GM18508 (cell line): ENCODE data around the gene COX7A2.
A peak's percentile ranks its signal among the peaks of the same experiment; 100 is the strongest.

ENCODE experiments used
- ATAC-seq: cut with Tn5 transposase; IDR thresholded peaks from one replicate; pipeline ENCODE4 v1.9.1; 2021; ENCODE audit warnings: moderate number of reproducible peaks; ENCODE audit not compliant: insufficient read depth, unreplicated experiment

Gene COX7A2, protein sequence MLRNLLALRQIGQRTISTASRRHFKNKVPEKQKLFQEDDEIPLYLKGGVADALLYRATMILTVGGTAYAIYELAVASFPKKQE

DNA sequence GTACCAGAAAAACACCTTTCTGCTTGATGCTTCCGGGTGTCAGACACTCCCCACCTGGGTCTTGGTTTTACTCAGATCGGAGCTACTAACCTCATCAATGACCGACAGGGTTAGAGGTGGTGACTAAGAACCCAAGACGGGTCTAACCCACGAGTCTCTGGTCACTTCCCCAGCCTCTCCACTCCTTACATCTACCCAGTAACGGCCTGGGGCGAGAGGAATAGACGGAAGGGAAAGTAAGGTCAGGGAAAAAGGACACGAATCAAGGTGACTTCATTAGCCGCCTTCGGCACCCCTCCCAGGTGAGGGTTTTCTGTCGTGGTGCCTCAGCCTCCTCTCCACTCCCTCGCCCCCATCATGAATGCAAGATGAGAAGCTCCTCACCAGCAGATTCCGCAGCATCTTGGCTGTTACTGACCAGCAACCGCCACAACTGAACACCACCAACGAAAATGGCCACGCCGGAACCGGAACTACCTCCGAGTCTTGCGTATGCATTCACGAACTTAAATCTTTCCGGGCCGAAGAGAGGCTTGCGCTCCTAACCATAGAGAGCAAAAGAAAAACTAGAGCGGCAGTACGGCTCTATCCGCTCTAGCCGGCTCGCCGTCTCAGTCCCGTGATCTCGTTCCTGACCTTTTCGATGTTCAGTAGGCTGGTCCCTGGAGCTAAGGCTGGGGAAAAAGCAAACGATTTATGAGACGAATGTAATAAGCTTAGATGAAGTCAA lies at the start of gene COX7A2:
TSS of gene COX7A2 (minus strand) at position 469 of the 730 bp plus-strand sequence. CDS start at position 402, 67 bp downstream.
- ATAC-seq: peak; percentile 89

GRCh38 chr6:75292555-75292954 lies 49.0 kb upstream of the COX7A2 start:
- no peak for ATAC-seq

GRCh38 chr6:75291744-75292143 lies 48.1 kb upstream of the COX7A2 start:
- no peak for ATAC-seq

DNA sequence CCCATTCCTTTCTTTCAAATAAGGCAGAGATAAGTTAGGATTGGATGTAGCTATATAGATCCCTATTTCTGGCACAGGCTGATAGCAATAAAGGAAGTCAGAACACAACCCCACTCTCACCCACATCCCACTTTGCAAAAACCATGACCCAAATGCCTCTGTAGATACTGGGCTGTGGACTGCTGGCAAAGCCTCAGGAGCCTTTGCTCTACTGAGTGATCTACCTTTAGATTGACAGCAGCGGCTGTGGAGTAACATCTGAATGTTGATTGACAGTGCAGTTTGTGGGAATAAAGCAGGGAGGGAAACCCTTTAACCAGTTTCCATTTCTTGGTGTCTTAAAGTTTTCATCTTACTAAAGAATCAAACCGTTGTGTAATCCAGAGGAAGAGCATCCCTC lies 47.7 kb upstream of the COX7A2 start:
- ATAC-seq: no peak

- no peak for ATAC-seq
Measured at GRCh38 chr6:75290136-75290945, 46.7 kb upstream of the COX7A2 start.

- ATAC-seq: no peak
Measured at GRCh38 chr6:75288023-75288422, 44.4 kb upstream of the COX7A2 start.

DNA sequence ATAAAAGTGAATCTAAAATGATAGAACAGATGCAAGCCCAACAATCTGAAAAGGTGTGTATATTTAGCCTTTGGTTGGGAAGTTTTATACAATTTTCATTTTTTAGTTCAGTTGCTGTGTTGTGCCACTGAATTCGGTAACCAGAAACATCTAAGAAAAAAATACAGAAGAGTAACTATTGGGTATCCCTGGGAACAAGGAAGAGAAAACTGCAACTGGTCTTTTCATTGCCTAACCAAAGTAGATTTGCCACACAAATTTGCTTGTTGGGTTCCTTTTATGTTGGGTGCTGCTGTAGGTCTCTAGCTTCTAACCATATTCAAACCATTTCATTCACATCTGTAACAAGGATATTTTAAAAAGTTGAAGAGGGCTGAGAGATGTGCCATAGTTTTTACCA lies 43.8 kb upstream of the COX7A2 start:
- no peak for ATAC-seq

GRCh38 chr6:75286955-75287354 lies 43.4 kb upstream of the COX7A2 start:
- ATAC-seq: no peak

- ATAC-seq: peak; percentile 5
Measured at GRCh38 chr6:75285283-75285639, 41.7 kb upstream of the COX7A2 start.

DNA sequence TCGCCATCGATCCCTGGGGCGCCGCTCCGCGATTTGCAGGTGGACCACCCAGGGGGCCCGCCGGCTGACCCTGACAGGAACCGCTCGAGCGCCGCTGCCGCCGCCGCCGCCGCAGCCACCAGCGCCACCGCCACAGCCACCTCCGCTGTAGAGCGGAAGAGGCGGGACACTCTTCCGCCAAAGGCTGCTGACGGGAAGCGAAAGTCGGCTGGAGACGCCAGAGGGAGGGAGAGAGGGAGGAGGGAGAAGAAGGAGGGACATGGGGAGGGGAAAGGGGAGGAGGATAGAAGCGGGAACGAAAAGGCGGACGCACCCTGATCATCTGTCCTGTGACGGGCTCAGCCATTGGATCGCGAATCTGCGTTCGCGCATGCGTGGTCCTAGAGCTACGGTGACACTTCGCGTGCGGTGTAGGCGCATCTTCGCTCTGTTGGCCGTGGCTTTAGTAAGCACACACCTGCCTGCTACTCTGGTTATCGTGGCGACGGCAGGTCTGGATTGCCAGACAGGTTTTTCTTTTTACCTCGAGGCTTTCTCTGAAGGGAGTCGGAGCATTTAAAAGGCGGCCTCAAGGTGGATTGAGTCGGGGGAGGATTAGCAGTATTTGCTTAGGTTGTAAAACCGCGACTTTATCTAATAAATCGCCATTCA lies 41.2 kb upstream of the COX7A2 start, which contains the start of gene TMEM30A:
TSS of gene TMEM30A (minus strand) at position 161 of the 651 bp plus-strand sequence. CDS start at position 7, 154 bp downstream.
- peak; percentile 83 for ATAC-seq

DNA sequence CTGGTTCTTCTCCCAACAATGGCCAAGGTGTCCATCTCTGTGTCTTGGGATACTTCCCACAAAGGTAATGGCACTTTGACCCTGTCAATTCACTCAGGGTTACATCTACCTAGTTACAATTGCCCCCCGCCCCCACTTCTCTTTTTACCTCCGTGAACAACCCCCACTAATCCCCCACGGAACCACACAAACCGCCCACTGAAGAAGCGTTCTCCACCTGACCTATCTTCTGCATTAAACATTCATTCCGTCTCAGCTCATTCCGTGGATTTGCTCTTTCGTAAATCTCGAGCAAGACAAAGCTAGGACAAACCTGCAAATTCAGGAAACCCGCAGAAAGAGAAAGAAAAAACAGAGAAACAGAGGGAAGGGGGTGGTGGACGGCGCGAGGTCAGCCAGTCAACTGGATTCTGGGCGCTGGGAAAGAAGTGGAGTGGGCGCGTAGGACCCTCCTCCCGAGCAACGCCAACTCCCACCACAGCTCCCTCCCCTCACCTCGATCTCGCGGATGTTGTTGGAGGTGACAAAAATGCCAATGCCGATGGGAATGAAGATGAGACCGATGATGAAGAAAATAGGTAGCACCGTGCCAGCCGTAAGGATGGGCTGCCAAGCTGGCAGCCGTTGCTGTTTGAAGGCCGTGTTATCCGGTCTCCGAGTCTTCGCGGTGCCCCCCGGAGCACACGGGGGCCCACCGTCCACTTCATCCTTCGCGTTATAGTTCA lies 40.5 kb upstream of the COX7A2 start:
- peak; percentile 5 for ATAC-seq

DNA sequence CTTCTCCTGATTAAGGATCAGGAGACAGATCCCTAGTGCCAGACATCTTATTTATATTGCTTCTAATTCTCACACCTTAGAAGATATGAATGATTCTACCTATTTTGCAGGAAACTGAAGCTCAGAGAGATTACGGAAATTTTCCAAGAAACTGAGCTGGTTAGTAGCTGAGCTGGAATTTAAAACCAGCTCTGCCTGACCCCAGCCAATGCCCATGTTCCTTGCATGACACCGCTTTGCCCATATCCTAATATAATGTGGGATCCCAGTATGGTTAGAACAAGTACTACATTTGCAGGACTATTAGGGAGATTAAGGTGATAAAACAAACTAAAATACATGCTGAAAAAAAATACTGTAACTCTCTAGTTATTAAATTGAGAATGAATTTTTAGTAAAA lies 39.1 kb upstream of the COX7A2 start:
- no peak for ATAC-seq

- ATAC-seq: no peak
Measured at GRCh38 chr6:75281653-75282052, 38.1 kb upstream of the COX7A2 start.

DNA sequence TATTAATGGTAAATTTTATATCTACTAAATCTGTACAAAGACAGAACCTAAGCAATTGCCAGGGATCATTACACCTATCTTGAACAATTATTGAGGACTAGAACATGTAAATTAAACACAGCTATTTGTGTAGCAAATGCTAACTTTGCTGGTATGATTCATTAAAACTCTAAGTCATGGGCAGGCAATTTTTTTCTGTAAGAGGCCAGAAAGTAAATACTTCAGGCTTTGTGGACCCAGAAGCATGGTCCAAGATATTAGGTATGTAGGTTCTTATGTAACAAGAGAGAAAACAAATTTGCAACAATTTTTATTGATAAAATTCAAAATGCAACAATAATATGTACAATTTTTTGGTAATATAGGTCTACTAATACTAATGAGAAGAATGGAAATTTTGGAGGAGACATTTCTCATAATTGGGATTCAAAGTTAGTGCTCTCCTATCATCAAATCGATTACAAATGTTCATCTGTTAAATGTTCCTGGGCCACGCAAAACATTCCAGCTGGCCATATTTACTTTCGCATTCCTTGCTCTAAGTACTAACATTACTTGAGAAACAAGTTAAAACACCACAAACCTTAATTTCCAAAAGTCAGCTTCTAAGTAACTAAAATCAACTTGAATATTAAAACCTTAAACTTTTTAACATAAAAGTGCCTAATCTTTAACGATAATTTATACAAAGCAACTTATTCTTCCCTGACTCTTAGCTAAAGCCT lies 36.7 kb upstream of the COX7A2 start:
- ATAC-seq: no peak

DNA sequence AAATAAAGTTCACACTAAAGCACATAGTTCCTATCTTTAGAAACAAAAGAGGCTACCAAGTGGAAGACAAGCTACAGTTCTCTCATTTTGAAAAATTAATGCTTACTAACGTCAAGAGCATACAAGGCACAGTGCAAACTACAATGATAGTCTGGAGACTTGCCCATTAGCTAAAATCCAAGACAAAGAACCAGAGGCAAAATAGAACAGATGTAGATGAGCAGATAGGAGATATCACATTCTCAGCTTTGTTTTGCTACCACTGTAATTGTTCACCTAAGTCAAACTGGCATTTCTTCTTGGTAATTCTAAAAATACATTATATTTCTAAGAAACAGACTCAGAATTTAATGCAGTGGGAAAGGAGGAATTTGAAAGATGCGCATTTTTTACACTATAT lies 35.8 kb upstream of the COX7A2 start:
- ATAC-seq: no peak

DNA sequence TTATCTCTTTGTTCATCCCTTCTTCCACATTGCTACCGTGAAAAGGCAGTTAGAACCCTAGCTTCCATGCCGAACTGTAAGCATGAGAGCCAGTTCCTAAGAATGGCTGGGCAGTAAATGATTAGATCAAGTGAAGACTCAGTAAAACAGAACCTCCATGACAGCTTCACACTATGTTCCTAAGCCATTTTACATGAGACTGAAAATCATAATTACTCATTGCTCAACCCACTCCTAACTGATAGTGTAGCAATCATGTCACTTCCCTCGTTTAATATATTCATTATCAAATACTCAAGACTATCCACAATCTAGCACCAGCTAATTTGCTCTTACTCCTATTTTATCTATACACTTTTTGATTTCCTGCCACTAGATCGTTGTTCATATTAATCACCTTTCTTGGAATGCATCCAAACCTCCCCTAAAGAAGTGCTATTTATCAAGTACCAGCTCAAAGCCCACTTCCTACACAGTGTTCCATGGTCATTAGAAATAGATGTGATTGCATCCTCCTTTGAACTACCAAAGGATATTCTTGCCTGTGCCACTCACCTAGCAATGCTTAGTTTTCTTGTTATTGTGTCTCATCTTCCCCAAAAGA lies 35.0 kb upstream of the COX7A2 start:
- ATAC-seq: no peak

GRCh38 chr6:75275067-75275466 lies 31.5 kb upstream of the COX7A2 start:
- no peak for ATAC-seq

GRCh38 chr6:75273009-75273408 lies 29.4 kb upstream of the COX7A2 start:
- ATAC-seq: peak; percentile 42

DNA sequence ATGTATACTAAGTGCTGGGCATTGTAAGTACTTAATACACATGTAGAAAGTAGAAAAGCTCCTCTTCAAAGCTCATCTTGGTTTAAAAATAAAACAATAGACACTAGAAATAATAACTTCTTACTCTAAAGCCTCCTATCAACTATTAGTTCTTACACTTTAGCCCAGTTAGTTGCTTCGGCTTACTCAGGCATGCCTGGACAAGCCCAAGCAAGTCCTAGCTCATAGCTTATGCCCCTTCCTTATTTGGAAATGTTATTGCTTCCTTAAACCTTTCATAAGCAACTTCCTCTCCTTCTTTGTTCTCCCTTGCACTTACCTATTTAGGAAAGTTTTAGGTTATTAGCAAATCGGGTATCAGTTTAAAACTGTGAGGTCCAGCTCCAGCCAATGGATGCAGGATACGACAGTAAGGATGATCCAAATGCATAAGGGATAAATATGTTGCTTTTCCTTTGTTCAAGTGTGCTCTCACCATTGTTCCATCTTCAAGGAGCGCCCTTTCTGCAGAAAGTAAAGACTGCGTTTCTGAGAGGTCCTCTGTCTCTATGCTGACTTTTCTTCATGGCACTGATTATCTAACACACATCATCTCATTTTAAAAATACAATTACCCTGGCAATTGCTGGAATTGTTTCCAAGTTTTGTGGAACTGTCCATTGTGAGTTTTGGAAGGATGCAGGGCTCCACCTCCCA lies 28.7 kb upstream of the COX7A2 start:
- no peak for ATAC-seq
